Measurements from ENCODE around the gene KPNA2. TPM values are rescaled to one million over a fixed set of nuclear protein-coding genes. Genes with fewer than 3 reads are reported as not detected.

The KPNA2 gene
- total and polyA plus RNA-seq, 9 of the 15 experiments (the other 6 are each of a cell fraction or from before 2014, with no cell fraction given), result 132 to 984 (median 241) TPM

DNA sequence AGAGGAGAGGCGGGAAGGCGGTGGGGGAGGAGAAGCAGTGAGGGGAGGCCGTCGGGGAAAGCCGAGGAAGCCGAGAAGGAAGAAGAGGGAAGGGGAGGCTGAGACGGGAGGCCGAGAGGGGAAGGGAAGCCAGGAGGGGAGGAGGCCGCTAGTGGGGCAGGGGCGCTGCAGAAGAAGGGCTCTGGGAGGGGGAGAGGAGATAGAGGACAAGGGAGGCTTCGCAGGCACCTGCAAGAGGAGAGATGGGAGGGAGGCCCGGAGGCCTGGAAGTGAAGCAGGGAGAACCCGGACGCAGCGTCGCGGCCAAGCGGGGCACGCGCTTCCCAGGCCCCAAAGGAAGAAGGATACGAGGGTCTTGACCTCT is 41.6 kb upstream of the KPNA2 start (continued):
- TF ChIP-seq MGA (IDR thresholded peaks at IDR 0.05) (peak; percentile 95), MAX (CRISPR knock-in tag; IDR thresholded peaks at IDR 0.05) (peak; percentile 55), KDM5B (IDR thresholded peaks at IDR 0.05; ENCODE audit: insufficient replicate concordance, low read depth, low read length) (peak; percentile 3), MAZ (CRISPR knock-in tag; conservative IDR thresholded peaks at IDR 0.05 in 1 of 2, IDR thresholded peaks at IDR 0.05 in 1 of 2) (peak in 1 of 2 experiments; percentile 53; a peak in 2 of 4 replicates), ATF4 (CRISPR knock-in tag; IDR thresholded peaks at IDR 0.05) (peak; percentile 55; the same call in 1 of the 2 replicates), BCOR (IDR thresholded peaks at IDR 0.05) (peak; percentile 87), TRIM24 (IDR thresholded peaks at IDR 0.05) (peak in 1 of 2 experiments; percentile 48; a peak in 1 of 4 replicates), XRCC4 (IDR thresholded peaks at IDR 0.05; ENCODE audit: extremely low read depth, insufficient read depth, insufficient read length) (no peak)
- TF ChIP-seq, protein P1, sequence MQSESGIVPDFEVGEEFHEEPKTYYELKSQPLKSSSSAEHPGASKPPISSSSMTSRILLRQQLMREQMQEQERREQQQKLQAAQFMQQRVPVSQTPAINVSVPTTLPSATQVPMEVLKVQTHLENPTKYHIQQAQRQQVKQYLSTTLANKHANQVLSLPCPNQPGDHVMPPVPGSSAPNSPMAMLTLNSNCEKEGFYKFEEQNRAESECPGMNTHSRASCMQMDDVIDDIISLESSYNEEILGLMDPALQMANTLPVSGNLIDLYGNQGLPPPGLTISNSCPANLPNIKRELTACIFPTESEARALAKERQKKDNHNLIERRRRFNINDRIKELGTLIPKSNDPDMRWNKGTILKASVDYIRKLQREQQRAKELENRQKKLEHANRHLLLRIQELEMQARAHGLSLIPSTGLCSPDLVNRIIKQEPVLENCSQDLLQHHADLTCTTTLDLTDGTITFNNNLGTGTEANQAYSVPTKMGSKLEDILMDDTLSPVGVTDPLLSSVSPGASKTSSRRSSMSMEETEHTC (IDR thresholded peaks at IDR 0.05), result no peak
- TF ChIP-seq, protein P2, sequence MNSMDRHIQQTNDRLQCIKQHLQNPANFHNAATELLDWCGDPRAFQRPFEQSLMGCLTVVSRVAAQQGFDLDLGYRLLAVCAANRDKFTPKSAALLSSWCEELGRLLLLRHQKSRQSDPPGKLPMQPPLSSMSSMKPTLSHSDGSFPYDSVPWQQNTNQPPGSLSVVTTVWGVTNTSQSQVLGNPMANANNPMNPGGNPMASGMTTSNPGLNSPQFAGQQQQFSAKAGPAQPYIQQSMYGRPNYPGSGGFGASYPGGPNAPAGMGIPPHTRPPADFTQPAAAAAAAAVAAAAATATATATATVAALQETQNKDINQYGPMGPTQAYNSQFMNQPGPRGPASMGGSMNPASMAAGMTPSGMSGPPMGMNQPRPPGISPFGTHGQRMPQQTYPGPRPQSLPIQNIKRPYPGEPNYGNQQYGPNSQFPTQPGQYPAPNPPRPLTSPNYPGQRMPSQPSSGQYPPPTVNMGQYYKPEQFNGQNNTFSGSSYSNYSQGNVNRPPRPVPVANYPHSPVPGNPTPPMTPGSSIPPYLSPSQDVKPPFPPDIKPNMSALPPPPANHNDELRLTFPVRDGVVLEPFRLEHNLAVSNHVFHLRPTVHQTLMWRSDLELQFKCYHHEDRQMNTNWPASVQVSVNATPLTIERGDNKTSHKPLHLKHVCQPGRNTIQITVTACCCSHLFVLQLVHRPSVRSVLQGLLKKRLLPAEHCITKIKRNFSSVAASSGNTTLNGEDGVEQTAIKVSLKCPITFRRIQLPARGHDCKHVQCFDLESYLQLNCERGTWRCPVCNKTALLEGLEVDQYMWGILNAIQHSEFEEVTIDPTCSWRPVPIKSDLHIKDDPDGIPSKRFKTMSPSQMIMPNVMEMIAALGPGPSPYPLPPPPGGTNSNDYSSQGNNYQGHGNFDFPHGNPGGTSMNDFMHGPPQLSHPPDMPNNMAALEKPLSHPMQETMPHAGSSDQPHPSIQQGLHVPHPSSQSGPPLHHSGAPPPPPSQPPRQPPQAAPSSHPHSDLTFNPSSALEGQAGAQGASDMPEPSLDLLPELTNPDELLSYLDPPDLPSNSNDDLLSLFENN (IDR thresholded peaks at IDR 0.05; ENCODE audit: low read depth in 2 of 2, low read length in 2 of 2), result peak in 1 of 2 experiments; percentile 33; a peak in 1 of 4 replicates

Measured in K562 (cell line).